Measurements from ENCODE around the gene VAC14.

The VAC14 gene

GRCh38 chr16:70721202-70721963 lies 79.6 kb downstream of the VAC14 start:
- no peak for DNase-seq

GRCh38 chr16:70720425-70721201 lies 80.3 kb downstream of the VAC14 start:
- no peak for DNase-seq

GRCh38 chr16:70717065-70717464 lies 83.9 kb downstream of the VAC14 start:
- no peak for DNase-seq

- no peak for DNase-seq
Measured at GRCh38 chr16:70715860-70716357, 85.0 kb downstream of the VAC14 start.

- no peak for DNase-seq
Measured at GRCh38 chr16:70715055-70715858, 85.7 kb downstream of the VAC14 start.

- DNase-seq: no peak
Measured at GRCh38 chr16:70714581-70715054, 86.3 kb downstream of the VAC14 start.

- no peak for DNase-seq
Measured at GRCh38 chr16:70713824-70714223, 87.1 kb downstream of the VAC14 start.

- no peak for DNase-seq
Measured at GRCh38 chr16:70713342-70713741, 87.6 kb downstream of the VAC14 start.

GRCh38 chr16:70712942-70713341 lies 88.0 kb downstream of the VAC14 start:
- DNase-seq: no peak

GRCh38 chr16:70712359-70712758 lies 88.6 kb downstream of the VAC14 start:
- no peak for DNase-seq

GRCh38 chr16:70711211-70712031 lies 89.5 kb downstream of the VAC14 start:
- DNase-seq: no peak

- DNase-seq: no peak
Measured at GRCh38 chr16:70710422-70711210, 90.3 kb downstream of the VAC14 start.

GRCh38 chr16:70709942-70710341 lies 91.0 kb downstream of the VAC14 start:
- DNase-seq: no peak

- DNase-seq: no peak
Measured at GRCh38 chr16:70709457-70709856, 91.5 kb downstream of the VAC14 start.

GRCh38 chr16:70708366-70709246 lies 92.4 kb downstream of the VAC14 start:
- no peak for DNase-seq

- no peak for DNase-seq
Measured at GRCh38 chr16:70706948-70707465, 94.0 kb downstream of the VAC14 start.

- DNase-seq: no peak
Measured at GRCh38 chr16:70705056-70705455, 95.9 kb downstream of the VAC14 start.

GRCh38 chr16:70704586-70704985 lies 96.4 kb downstream of the VAC14 start:
- no peak for DNase-seq

- DNase-seq: no peak
Measured at GRCh38 chr16:70703835-70704381, 97.0 kb downstream of the VAC14 start.
